Measurements from ENCODE around the gene CHRM4.

Gene CHRM4

GRCh38 chr11:46356924-46357482 lies 34.6 kb downstream of the CHRM4 start:
- no peak for DNase-seq (ENCODE audit: insufficient read length, low spot score)
- no peak for FAIRE-seq
- no peak for TF ChIP-seq POLR2AphosphoS5 (IDR thresholded peaks at IDR 0.05; ENCODE audit: low read depth, low read length)
- TF ChIP-seq SPI1 (IDR thresholded peaks at IDR 0.05; ENCODE audit: low read depth, low read length): no peak
- TF ChIP-seq TAF1 (IDR thresholded peaks at IDR 0.05; ENCODE audit: low read depth, low read length): no peak
- TF ChIP-seq POU2F2 (IDR thresholded peaks at IDR 0.05; ENCODE audit: low read depth, low read length): no peak
- TF ChIP-seq PAX5 (IDR thresholded peaks at IDR 0.05; ENCODE audit: insufficient read depth, low read length, severe bottlenecking): no peak
- TF ChIP-seq POLR2A (IDR thresholded peaks at IDR 0.05; ENCODE audit: low read depth, low read length): no peak

- no peak for TF ChIP-seq TAF1 (IDR thresholded peaks at IDR 0.05; ENCODE audit: low read depth, low read length)
- DNase-seq (ENCODE audit: insufficient read length, low spot score) (no peak), FAIRE-seq (no peak)
These were observed 37.9 kb downstream of the CHRM4 start for GRCh38 chr11:46353698-46354097.

- FAIRE-seq: no peak
- TF ChIP-seq POLR2A (IDR thresholded peaks at IDR 0.05; ENCODE audit: low read depth, low read length): no peak
- peak; percentile 70 for DNase-seq (ENCODE audit: insufficient read length, low spot score)
These were observed 39.3 kb downstream of the CHRM4 start for GRCh38 chr11:46352063-46352841.

DNA sequence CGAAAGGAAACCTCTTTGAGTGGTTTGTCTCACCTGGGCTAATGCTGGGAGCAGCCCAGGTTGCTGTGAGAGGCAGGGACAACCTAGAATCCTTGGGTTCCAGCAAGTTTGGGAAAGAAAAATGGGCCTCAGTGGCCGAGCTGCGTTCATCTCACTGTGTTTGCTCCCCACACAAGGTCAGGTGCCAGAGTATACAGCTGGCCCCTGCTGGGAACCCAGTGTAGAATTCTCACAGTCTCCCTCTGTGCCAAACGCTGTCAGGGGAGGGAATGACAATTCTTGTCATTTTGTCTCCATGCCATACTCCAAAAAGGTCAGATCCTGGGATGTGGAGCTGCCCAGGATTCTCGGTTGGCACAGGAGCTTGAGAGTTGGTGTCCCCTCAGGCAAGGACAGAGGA lies 40.0 kb downstream of the CHRM4 start:
- no peak for FAIRE-seq

DNA sequence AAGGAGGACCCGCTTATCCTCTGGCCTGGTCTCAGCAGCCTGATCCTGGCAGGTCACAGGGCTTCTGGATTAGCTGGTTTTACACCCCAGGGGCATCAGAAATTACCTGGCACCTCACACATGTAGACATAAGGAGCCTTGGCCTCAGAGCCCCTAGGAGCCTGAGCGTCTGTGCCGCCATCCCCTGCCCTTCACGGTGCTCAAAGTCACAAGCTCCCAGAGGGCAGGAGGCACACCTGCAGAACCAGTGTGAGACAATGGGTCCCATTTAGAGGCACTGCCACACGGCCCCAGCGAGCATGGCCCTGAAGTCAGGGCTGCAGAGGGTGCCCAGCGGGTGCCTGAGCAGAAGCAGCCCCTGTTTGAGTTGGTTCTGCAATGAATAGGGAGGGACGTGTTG lies 40.4 kb downstream of the CHRM4 start:
- no peak for FAIRE-seq
- no peak for DNase-seq (ENCODE audit: insufficient read length, low spot score)
- no peak for TF ChIP-seq POLR2AphosphoS5 (IDR thresholded peaks at IDR 0.05; ENCODE audit: low read depth, low read length)

More for the DNA sequence above, 40.0 kb downstream of the CHRM4 start:
- no peak for DNase-seq (ENCODE audit: insufficient read length, low spot score)
- TF ChIP-seq PAX5 (IDR thresholded peaks at IDR 0.05; ENCODE audit: insufficient read depth, low read length, severe bottlenecking) (no peak), SPI1 (IDR thresholded peaks at IDR 0.05; ENCODE audit: low read depth, low read length) (no peak), POU2F2 (IDR thresholded peaks at IDR 0.05; ENCODE audit: low read depth, low read length) (no peak), TAF1 (IDR thresholded peaks at IDR 0.05; ENCODE audit: low read depth, low read length) (no peak), POLR2A (IDR thresholded peaks at IDR 0.05; ENCODE audit: low read depth, low read length) (no peak), POLR2AphosphoS5 (IDR thresholded peaks at IDR 0.05; ENCODE audit: low read depth, low read length) (no peak)

GRCh38 chr11:46350695-46351094 lies 40.9 kb downstream of the CHRM4 start:
- FAIRE-seq: no peak
- TF ChIP-seq POLR2AphosphoS5 (IDR thresholded peaks at IDR 0.05; ENCODE audit: low read depth, low read length): no peak
- no peak for TF ChIP-seq PAX5 (IDR thresholded peaks at IDR 0.05; ENCODE audit: insufficient read depth, low read length, severe bottlenecking)
- no peak for TF ChIP-seq POLR2A (IDR thresholded peaks at IDR 0.05; ENCODE audit: low read depth, low read length)
- no peak for TF ChIP-seq POU2F2 (IDR thresholded peaks at IDR 0.05; ENCODE audit: low read depth, low read length)
- no peak for TF ChIP-seq SPI1 (IDR thresholded peaks at IDR 0.05; ENCODE audit: low read depth, low read length)
- TF ChIP-seq TAF1 (IDR thresholded peaks at IDR 0.05; ENCODE audit: low read depth, low read length): no peak
- no peak for DNase-seq (ENCODE audit: insufficient read length, low spot score)

DNA sequence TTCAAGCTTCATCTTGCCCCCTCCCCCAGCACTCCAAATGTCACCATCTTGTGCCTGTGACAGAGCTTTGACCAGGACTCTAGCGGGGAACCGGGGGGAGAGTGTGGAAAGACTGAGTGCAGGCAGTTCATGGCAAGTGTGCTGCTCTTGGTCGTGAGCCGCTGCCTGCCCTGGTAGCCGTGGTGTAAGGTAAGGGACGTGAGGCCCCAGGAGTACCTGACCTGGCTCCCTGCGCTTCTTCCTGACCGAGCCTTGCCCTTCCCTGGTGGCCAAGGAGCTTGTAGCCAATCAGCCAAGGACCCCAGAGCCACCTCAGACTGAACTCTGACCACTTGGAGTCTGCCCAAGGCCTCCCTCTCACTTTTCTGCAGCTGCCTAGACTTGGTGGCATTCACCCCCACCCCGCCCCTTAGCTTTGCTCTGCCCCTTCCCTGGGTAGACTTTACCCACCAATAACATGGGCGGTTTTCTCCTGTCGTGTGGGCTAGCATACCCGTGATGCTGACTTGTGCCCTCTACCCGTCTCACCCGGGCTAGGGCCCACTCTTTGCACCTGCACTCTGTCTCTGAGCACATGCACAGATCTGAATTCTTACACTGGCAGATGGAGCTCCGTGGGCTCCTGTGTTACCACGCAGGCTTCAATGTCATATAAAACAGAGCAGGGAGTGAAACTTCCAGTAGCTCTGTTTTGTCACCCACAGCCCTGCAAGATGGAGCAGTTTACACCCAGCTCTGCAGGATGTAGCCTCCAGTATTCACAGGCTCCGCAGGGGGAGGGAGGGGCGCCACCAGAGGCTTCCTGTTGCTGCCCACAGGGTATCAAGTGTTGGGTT lies 42.8 kb downstream of the CHRM4 start:
- DNase-seq (ENCODE audit: insufficient read length, low spot score): no peak
- FAIRE-seq: peak; percentile 26
- TF ChIP-seq POU2F2 (IDR thresholded peaks at IDR 0.05; ENCODE audit: low read depth, low read length): no peak
- no peak for TF ChIP-seq SPI1 (IDR thresholded peaks at IDR 0.05; ENCODE audit: low read depth, low read length)
- no peak for TF ChIP-seq PAX5 (IDR thresholded peaks at IDR 0.05; ENCODE audit: insufficient read depth, low read length, severe bottlenecking)

DNA sequence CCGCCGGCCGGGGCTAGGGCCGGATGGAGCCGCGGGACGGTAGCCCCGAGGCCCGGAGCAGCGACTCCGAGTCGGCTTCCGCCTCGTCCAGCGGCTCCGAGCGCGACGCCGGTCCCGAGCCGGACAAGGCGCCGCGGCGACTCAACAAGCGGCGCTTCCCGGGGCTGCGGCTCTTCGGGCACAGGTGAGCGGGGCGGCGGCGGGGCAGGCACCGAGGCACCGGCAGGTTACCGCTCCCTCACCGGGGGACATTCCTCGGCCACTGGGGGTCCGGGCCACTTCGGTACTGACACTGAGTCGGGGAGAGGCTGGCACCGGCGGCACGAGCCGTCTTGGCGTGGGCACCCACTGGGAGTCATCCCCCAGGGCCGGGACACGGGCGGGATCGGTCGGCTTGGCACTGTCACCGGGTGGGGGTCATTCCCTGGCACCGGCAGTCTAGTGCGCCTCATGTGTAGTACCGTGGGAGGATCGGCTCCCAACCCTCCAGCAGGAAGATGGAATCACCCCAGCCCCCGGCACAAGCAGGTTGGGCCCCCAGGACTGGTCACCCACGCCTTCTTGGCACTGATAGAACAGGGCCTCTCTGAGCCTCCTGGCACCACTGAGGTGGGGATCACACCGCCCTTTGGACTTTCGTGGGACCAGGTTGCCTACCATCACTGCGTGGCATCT lies 43.8 kb downstream of the CHRM4 start:
- DNase-seq (ENCODE audit: insufficient read length, low spot score) (no peak), FAIRE-seq (peak; percentile 51)
- no peak for TF ChIP-seq POLR2A (IDR thresholded peaks at IDR 0.05; ENCODE audit: low read depth, low read length)
- TF ChIP-seq TAF1 (IDR thresholded peaks at IDR 0.05; ENCODE audit: low read depth, low read length): no peak
- TF ChIP-seq POU2F2 (IDR thresholded peaks at IDR 0.05; ENCODE audit: low read depth, low read length): no peak
- TF ChIP-seq SPI1 (IDR thresholded peaks at IDR 0.05; ENCODE audit: low read depth, low read length): no peak
- TF ChIP-seq POLR2AphosphoS5 (IDR thresholded peaks at IDR 0.05; ENCODE audit: low read depth, low read length): no peak
- no peak for TF ChIP-seq PAX5 (IDR thresholded peaks at IDR 0.05; ENCODE audit: insufficient read depth, low read length, severe bottlenecking)

DNA sequence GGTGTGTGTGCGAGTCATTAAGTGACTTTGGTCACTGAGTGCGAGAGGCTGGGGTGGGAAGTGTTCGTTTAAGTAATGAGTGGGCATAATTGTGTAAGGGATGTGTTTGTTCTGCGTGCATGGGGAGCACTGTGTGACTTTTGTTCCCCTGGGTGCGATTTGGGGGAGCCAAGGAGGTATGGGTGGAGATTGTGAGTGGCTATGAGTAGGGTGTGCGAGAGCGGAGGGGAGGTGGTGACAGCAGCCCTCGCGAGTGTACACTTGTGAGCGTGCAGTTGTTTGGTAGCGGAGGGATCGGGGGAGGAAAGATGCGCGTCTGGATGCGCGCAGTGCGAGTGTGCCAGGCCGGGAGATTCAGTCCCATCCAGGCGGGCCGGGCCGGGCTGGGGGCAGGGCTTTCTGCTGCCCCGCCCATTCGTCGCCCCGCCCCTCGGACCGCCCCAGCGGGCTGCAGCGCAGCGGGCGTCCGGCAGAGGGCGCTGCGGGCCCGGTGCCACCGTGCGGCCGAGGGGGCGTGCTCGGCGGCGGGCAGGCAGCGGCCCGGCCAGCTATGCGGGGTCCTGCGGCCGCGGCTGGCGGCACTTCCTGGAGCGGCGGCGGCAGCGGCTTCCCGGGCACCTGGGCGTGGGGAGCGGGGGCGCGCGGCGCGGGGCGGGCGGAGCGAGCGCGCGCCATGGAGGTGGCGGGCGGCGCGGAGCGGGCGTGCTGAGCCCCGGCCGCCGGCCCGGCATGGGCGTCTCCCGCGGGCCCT lies 44.5 kb downstream of the CHRM4 start, which contains the start of gene DGKZ:
Gene DGKZ (plus strand): TSS at position 578 of the 751 bp plus-strand sequence. CDS start 197 bp downstream, outside the sequence.
- DNase-seq (ENCODE audit: insufficient read length, low spot score) (peak; percentile 90), FAIRE-seq (peak; percentile 96)
- TF ChIP-seq PAX5 (IDR thresholded peaks at IDR 0.05; ENCODE audit: insufficient read depth, low read length, severe bottlenecking) (peak; percentile 18), POU2F2 (IDR thresholded peaks at IDR 0.05; ENCODE audit: low read depth, low read length) (no peak)

Data from GM12891 (cell line).